ENCODE data around the gene ENDOG. TPM values are rescaled to one million over a fixed set of nuclear protein-coding genes. Genes with fewer than 3 reads are reported as not detected.
"Not testable (repeated sequence)": the region's sequence is repeated elsewhere in the genome, so short reads cannot be mapped to it uniquely, and the experiment has no call there.

ENDOG gene
- total RNA-seq, 2 donors from 2014 or later = 22.4 to 24.9 TPM

- no peaks in the 10 kb centered on the region for H3K36me3 ChIP-seq (replicated peaks in 1 of 2; ENCODE audit: insufficient read depth in 1 of 2, low read depth in 2 of 2)
- DNase-seq (peak; percentile 94 to 96 (median 94)), ATAC-seq (peak; percentile 97)
- no peaks in the 10 kb centered on the region for H3K9me3 ChIP-seq
- H3K27me3 ChIP-seq = no peaks in the 10 kb centered on the region
- WGBS, 2 donors = 0% methylated on average over 16 to 45 of the region's 72 CpGs
- peaks cover 32% of the 10 kb centered on the region for H3K4me1 ChIP-seq
- intact Hi-C loops (cut with DNase I) = no loop called here
- peak within 1 kb of the TSS; percentile 83 to 84 for H3K4me3 ChIP-seq
- TF ChIP-seq POLR2A (IDR thresholded peaks at IDR 0.05) (peak; percentile 53 to 83 (median 76)), CTCF (IDR thresholded peaks at IDR 0.05) (no peak)
- H3K27ac ChIP-seq = peak within 1 kb of the TSS; percentile 88 to 97 (median 90)
Observed at GRCh38 chr9:128771745-128772519, 46.4 kb upstream of the ENDOG start, which contains the start of gene ZER1. TSS of gene ZER1 (minus strand) at chr9:128771927. CDS start at chr9:128755565, 16,362 bp downstream.

- ATAC-seq (no peak), DNase-seq (no peak)
- Histone ChIP-seq H3K36me3 (replicated peaks in 1 of 2; ENCODE audit: insufficient read depth in 1 of 2, low read depth in 2 of 2) (no peaks in the 10 kb centered on the region), H3K27me3 (no peaks in the 10 kb centered on the region), H3K4me1 (peaks cover 32% of the 10 kb centered on the region), H3K27ac (no peak overlapping the region), H3K4me3 (no peak overlapping the region), H3K9me3 (no peaks in the 10 kb centered on the region)
- intact Hi-C loops (cut with DNase I) = no loop called here
- TF ChIP-seq POLR2A (IDR thresholded peaks at IDR 0.05) = no peak
- TF ChIP-seq CTCF (IDR thresholded peaks at IDR 0.05) = no peak
- WGBS, 2 donors = 73 to 80% methylated on average over 5 of the region's 5 CpGs
Observed at GRCh38 chr9:128773049-128773448, 45.3 kb upstream of the ENDOG start.

GRCh38 chr9:128774804-128775203, 43.5 kb upstream of the ENDOG start:
- H3K9me3 ChIP-seq = no peaks in the 10 kb centered on the region
- no peak overlapping the region for H3K27ac ChIP-seq
- H3K4me3 ChIP-seq = no peak overlapping the region
- no peaks in the 10 kb centered on the region for H3K36me3 ChIP-seq (replicated peaks in 1 of 2; ENCODE audit: insufficient read depth in 1 of 2, low read depth in 2 of 2)
- H3K27me3 ChIP-seq = no peaks in the 10 kb centered on the region
- H3K4me1 ChIP-seq = peaks cover 22% of the 10 kb centered on the region
- TF ChIP-seq POLR2A (IDR thresholded peaks at IDR 0.05) (no peak), CTCF (IDR thresholded peaks at IDR 0.05) (no peak)
- intact Hi-C loops (cut with DNase I) = no loop called here
- DNase-seq (no peak), ATAC-seq (no peak)
- WGBS, 2 donors = 100% methylated on average over 1 of the region's 1 CpG

- H3K9me3 ChIP-seq; H3K36me3 ChIP-seq (replicated peaks in 1 of 2; ENCODE audit: insufficient read depth in 1 of 2, low read depth in 2 of 2); intact Hi-C loops (cut with DNase I); ATAC-seq; DNase-seq; H3K27me3 ChIP-seq; H3K27ac ChIP-seq; H3K4me3 ChIP-seq; H3K4me1 ChIP-seq: not testable (repeated sequence)
- 91% methylated on average over 10 of the region's 27 CpGs; no CpG with 5 or more reads in 1 of the 2 donors for WGBS, 2 donors
Observed at GRCh38 chr9:128780093-128780492, 38.2 kb upstream of the ENDOG start.

- Histone ChIP-seq H3K27ac (no peak overlapping the region), H3K27me3 (no peaks in the 10 kb centered on the region), H3K4me3 (no peak overlapping the region), H3K4me1 (no peaks in the 10 kb centered on the region), H3K9me3 (no peaks in the 10 kb centered on the region), H3K36me3 (replicated peaks in 1 of 2; ENCODE audit: insufficient read depth in 1 of 2, low read depth in 2 of 2) (no peaks in the 10 kb centered on the region)
- intact Hi-C loops (cut with DNase I) = no loop called here
- TF ChIP-seq CTCF (IDR thresholded peaks at IDR 0.05) (no peak), POLR2A (IDR thresholded peaks at IDR 0.05) (no peak)
- WGBS, 2 donors = 63 to 72% methylated on average over 7 of the region's 7 CpGs
- no peak for DNase-seq
- no peak for ATAC-seq
Observed at GRCh38 chr9:128781187-128782070, 36.9 kb upstream of the ENDOG start.
